DMS 273 treated with DMSO at 0.1 percent for 48 hours (cell line): ENCODE results near the gene EPHA8.

Experiments
- DNase-seq: peaks from one replicate; lab custom pipeline; 2025; lab: John Stamatoyannopoulos, UW

Gene EPHA8

DNA sequence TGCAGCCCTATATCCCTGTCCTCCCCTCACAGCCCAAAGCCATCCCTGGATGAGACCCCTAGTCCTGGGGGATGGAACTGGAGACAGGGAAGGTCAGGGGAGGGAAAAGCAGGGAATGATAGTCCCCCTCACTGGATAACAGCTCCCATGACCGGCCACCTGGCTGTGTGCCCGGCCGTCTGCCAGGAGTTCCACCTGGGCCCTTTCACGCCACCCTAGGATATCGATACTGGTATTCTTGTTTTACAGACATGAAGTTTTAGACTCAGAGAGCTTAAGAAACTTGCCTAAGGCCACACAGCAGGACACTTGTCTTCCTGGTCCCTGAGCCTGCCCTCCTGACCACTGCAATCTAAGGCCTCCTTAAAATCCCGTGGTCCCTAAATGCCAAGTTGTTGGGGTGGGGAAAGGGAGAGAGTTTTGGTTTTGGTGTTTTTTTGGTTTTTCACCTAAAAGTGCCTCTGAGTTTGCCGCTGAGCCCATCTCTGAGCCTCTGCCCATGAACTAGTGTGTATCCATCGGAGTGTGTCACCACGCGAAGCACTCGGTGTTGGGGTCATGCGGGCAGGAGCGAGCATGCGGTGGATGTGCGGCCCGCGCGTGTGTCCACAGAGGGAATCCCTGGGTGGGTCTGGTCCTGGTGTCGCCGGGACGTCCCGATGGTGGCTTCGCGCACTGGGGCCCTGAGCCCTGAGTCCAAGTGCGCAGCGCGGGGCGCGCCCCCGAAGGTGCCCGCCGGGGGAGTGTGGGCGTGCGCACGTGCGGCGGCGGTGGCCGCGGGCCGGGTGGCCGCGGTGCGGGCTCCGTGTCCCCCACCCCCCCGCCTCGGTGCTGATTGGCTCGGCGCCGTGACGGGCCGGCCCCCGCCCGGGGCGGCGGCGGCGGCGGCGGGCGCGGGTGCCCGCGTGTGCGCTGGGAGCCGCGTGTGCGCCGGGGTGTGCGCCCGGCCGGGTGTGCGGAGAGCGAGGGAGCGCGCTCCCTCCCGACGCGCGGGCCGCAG lies at the start of gene EPHA8:
Gene EPHA8 (plus strand): TSS at position 906 of the 1,000 bp plus-strand sequence. CDS start 147 bp downstream, outside the sequence.
- DNase-seq, result no peak

DNA sequence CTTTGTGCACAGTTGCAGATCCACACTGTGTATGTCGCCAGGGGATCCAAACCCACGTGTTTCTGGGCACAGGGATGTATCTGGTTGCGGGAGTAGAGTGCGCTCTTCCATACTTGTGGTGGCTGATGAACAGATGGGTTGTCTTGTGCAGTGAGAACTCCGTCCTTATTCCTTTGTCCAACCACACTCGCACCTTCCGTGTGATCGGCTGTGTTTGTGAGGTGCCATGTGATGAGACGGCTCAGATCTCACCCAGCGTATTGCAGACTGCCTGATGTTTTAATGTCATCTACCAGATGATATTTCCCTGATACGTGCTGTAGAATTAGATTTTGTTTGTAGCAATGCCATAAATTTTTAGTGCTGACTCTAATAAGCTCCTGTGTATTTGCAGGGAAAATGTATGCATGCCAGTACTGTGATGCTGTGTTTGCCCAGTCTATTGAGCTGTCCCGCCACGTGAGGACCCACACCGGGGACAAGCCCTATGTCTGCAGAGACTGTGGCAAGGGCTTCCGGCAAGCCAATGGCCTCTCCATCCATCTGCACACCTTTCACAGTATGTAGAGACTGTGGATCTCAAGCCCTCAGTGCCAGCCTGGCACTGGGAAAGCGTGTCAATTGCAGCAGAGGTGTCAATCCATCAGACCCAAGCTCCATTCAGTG lies 46.2 kb upstream of the EPHA8 start:
- no peak for DNase-seq

DNA sequence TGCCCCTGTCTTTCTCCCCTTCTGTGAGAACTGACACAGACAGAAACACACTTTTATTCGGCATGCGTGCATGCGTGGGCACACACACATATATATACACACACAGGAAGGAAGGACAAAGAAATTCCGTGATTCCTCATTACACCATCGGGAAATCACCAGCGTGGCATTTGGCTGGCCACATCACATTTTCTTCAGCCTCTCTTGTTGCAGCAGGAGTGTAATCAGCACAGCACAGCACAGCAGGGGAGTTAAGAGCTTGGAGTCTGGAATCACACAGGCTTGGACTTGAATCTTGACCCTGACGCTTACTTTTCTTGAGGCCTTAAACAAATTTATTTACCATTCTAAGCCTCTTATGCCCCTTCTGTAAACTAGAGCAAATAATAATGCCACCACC lies 45.3 kb upstream of the EPHA8 start:
- no peak for DNase-seq

DNA sequence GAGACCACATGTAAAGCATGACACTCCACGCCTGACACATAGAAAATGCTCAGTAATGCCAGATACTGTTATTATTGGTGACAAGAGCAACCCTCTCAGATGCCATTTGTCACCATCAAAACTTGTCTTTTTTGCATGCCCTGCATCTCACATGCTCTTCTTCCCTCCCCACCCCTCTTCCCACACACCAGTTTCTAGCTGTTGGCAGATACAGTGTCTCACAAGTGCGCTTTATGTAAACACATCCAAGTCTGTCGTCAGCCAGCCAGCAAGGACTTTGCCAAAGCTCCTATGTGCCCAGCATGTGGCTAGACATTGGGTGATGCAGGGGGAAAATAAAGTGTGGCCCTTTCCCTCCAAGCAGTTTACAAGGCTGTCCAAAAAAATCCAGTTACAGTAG lies 44.9 kb upstream of the EPHA8 start:
- no peak for DNase-seq

DNA sequence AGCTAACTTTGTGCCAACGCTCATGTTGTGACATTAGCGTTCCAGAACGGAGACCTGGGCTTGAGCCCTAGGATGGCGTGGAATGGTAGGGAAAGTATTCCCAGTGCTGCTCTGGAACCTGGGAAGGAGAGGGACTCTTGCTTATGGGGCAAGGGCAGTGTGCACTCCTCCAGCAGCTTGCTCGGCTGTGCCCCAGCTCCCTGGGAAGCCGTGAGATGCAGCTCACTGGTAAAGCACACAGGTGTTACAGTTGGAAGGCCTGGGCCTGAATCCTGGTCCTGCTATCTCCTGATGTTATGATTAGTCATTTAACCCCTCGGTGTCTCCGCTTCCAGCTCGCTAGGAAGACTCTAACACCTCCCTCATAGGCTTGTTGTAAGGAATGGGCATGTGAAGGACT lies 42.4 kb upstream of the EPHA8 start:
- no peak for DNase-seq

DNA sequence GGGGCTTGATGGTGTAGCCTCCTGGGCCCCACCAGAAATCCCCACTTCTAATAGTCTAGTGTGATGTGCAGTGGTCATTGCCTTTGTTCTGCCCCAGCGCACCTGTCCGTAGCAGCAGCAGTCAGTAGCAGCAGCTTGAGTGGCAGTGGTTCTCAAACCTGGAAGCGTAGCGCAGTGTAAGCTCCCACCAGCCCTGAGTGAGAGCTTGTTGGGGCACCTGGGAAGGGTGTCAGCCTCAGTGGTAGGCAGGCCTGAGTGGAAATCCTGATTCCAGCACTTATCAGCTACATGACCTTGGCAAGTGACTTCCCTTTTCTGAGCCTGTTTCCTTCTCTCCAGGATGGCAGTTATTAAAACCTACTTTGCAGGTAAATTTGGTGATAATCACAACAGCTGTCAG lies 41.6 kb upstream of the EPHA8 start:
- DNase-seq, result no peak

DNA sequence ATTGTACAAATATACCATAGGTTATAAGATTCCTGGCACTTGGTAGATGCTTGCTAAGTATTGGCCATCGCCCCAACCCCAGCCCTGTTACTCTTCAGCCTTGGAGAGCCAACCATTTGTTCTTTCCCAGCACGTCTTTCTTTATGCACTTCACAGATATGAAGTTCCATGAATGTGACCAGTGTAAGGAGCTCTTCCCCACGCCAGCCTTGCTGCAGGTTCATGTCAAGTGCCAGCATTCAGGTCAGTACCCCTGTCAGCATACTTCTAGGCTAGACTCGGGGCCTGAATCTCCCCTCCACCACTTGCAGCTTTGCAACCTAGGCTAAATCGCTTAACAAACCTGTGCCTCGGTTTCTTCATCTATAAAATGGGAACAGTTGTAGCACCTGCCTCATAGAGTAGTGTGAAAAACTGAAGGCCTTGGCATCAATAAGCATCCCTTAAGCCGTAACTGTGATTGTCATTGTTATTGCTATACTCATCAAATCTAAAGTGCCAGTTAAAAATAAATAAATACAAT lies 41.0 kb upstream of the EPHA8 start:
- no peak for DNase-seq

DNA sequence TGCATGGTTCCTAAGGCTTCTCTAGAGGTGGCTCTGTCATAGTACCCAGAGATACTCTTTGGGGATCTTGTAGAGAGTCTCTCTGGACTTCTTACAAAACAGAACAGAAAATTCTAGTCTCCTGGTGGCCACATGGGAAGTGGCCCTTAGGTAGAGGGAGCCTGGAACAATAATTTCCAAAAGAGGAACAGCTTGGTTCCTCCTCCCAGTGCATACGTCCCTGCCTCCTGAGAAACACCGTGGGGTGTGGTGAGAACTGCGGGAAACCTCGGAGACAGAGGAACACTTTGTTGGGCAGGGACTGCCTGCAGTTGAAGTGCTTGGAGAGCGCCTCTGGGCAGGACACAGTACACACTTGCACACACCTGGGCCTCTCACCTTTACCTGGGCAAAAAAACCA lies 38.8 kb upstream of the EPHA8 start:
- DNase-seq, result no peak

DNA sequence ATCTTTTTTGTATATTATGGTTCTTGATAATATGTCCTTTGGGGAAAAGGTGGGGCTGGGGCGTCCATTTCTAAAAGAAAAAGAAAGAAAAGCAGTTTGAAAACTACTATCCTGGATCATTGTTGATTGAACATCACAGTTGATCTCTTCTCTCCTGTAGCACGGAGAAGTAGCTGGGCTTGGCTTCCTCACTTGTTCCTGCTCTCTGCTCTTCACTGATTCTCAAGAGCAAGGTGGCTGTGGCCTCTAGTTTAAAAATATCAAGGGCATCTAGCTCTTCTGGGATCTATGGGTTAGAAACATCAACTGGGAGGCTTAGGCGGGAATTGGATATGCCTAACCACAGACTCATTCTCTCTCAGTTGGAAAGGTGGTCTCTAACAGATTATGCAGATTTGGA lies 38.1 kb upstream of the EPHA8 start:
- no peak for DNase-seq

DNA sequence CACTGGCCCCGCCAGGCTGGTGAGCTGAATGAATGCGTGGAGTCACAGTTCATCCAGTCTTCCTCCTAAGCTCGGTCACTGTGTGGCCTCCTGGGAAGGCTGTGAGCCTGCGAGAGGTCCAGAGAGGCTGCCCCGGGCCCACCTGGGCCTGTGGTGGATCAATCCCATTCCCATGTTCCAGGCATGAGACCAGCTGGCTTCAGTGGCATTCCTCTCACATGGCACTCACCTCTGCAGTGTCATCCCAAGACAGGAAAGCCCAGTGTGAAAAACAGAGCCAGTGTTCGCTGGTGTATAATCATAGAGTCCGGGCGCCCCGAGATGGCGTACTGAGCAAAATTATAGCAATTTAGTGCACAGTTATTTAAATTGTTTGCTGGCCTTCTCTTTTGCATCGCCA lies 37.6 kb upstream of the EPHA8 start:
- DNase-seq, result no peak

DNA sequence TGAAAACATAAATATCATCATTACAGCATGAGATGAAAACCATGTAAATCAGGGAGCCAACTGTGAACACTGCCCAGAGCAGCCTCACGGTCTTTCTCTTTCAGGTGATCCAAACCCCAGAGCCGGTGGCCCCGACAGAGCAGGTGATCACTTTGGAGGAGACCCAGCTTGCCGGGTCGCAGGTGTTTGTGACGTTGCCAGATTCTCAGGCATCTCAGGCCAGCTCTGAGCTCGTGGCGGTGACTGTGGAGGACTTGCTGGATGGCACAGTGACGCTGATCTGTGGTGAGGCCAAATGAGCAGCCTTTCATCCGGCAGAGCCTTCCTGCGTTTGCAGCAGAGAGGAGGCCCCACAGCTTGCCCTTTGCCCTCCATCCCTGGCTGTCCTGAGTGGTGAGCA lies 37.2 kb upstream of the EPHA8 start:
- DNase-seq, result no peak

DNA sequence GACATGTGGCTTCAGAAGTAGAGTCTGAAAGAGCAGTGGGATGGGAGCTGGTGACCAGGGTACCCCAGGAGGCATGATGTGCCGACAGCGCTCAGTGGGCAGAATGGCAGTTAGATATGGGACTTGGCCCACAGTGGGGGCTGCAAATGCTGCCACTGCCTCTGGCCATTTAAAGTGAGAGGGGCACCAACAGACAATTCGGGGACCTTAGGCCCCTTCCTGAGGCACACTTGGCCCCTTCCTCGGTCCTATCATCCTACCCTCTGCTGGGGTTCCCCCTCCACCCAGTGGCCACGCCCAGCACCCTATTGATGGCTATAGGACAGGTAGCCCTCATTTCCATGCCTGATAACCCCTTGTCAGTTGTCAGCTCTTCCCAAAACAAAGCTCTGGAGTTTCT lies 36.6 kb upstream of the EPHA8 start:
- no peak for DNase-seq

DNA sequence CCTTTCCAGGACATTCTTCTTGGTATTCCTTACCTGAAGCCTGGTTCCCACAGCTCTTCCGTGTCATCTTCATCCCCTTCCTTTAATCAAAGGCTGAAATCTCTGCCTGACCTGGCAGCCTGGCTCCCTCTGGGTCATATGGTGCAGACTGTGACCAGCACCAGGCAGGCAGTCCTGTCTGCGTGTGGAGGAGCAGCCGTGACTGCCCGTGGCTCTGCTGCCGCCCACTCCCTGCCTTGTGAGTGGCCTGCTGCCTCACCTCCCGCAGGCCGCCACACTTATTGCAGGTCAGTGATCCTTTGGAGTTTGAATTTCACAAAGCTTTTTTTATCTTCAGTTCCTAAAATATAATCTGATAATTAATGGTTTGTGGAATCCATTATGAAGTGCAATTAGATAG lies 36.2 kb upstream of the EPHA8 start:
- no peak for DNase-seq

DNA sequence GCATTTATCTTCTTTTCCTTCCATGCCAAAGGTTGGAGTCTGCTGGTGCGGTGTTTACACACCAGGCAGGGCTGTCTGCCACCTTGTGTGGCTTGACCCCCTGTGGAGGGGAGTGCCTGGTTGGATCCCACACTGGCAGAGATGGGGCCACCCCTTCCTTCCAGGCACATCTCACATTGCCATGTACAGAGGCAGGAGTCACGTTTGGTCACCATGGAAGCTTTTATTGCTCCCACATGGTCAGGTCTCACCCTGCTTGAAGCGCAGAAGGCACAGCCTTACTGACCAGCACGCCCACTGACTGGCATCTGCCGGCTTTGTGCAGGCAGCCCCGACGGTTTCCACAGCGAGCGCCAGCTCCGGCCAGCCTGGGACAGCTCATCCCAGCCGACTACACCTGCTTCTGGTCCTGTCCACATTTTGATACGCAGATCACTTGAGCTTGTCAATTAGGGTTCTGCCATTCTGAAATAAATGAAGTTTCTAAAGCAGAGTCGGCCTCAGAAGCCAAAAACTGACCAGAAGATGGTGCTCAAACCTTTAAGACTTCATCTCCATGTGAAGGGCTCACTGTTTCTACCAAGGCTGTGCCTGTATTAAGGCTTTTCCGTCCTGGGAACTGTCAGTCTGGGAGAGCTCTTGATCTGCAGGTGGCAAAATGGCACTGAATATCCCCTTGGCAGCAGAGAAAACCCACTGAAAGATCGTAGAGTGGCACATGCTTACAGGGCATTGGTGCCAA lies 35.6 kb upstream of the EPHA8 start:
- no peak for DNase-seq

DNA sequence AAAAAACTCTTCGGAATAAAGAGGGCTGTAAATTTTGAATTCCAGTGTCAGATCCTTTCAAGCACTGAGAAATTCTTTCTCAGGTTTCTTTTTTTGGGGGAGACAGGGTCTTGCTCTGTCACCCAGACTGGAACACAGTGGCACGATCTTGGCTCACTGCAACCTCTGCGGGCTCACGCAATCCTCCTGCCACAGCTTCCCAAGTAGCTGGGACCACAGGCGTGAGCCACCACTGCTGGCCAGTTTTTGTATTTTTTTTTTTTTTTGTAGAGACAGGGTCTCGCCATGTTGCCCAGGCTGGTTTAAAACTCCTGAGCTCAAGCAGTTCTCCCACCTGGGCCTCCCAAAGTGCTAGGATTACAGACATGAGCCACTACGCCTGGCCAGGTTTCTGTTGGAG lies 34.8 kb upstream of the EPHA8 start:
- no peak for DNase-seq

DNA sequence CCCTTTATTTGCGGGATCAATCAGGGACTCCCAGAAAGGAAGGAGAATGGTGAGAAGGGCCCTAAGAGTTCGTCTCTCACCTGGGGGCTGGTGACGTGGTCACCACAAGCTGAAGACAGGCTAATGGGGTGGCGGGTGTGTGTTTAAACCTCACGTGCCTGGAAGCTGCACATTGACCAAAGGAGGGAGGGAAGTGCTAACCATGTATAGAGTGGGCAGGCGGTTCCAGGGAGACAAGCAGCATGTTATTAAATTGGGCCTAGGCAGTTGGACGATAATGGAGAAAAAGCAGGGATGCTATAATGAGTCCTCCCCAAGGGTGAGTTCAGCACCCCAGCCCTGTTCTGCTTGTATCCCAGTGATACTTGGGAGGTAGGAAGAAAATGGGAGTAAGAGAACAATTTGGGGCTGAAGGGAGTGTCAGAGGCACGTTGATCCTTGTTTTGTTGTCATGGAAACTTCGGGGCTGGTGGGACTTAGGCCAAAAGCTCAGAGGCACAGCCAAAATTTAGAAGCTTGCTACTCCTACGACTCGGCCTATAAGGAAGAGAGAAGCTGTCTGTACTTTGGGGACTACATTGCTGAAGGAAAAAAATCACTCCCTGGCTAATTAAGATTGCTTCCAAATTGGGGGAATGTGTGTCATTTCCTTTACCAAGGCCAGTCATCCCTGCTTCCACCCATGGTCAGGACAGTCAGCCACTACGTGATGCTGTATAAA lies 33.2 kb upstream of the EPHA8 start:
- no peak for DNase-seq

DNA sequence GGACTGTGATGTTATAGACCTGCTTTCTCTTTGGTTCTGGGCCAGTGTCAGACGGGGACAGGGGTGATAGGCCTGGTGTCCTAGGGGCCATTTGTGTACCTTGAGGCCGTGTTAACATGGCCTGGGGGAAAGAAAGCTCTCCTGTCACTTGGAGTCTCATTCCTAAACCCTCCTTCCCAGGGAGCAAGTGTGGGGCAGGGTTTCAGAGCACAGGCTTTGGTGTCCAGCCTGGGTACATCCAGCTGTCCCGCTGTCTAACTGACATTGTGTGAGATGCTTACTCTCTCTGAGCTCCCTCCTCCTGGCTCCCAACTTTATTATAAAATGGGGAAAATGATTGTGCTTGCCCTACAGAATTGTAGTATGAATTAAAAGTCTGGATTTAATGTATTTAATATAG lies 32.6 kb upstream of the EPHA8 start:
- DNase-seq, result no peak

DNA sequence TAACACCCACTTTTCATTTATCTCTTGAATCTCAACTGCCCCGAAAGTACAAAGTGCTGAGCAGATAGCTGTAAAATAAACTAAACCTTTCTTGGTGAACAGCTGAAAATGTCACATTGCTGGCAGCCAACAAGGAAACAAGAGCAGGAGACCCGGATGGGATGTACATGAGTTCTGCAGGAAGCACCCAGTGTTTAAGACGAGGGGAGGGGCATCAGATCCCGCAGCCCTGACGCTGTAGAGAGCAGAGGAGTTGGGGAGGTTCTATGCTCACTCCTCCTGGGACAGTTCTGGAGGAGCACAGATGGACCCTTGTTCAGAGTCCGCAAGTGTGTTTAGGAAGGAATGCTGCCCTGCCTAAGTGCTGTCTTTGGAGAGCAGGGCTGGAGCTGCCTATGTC lies 32.0 kb upstream of the EPHA8 start:
- DNase-seq, result no peak

DNA sequence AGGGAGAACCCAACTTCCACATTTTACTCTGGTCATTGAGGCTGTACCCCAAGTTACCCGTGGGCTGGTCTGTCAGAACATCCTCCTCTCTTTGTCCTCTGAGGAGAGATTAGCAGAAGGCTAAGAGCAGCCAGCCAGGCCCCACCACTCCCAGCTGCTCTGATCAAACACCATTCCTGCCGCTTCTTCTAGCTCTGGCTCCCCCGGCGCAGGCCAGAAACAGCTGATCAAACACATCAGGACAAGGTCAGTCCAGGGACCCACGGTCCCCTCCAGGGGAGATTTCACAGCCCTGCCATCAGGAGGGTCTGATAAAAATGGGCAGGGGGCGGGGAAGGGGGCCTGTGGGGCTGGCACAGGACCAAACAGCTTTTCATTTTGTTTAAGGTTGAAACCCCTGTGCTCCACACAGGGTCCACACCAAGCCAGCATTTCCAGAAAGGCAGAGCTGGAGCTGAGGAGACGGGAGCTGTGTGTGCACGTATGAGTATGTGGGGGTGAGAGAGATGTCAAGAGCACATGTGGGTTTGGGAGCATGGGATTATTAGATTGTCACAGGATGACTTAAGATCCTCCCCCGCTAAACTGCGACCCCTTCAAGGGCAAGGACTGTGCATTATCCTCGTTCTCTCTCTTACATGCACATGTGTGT lies 29.9 kb upstream of the EPHA8 start:
- no peak for DNase-seq

DNA sequence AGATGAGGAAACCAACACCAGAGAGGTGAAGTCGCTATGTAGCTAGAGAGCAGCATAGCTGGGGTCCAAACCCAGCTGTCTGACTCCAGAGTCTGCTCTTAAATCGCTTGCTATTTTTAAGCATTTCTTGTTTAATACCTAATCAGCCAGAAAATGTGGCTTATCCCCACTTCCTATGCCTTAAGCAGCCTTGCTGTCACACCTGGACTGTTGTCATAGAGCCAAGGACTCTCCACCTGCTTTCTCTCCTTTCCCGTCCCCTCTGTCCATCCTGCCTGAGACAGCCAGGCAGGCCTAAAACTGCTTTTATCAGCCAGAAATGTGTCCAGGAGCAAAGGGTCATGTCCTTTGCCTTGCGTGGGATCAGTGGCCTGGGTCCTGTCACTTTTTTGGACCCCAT lies 28.3 kb upstream of the EPHA8 start:
- no peak for DNase-seq

DNA sequence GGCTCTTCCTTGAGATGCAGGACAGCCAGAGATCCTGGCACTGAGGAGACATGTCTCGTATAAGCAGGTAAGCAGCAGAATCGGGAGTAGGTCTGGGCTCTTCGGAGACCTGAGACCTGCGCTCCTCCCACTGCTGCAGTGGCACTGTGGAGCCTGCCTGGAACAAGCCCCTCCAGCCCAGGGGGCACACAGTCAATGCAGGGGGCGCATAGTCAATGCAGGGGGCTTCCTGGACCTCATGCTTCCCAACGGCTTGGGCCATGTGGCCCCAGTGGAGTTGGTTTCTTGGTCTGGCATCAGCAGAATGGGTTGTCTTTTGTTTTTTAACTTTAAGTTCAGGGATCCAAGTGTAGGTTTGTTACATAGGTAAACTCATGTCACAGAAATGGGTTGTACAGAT lies 27.9 kb upstream of the EPHA8 start:
- no peak for DNase-seq
